Amniotic epithelial cell (primary cell): ENCODE measurements around the gene SPATA21.
A peak's percentile ranks its signal among the peaks of the same experiment; 100 is the strongest.

Experiments used
- DNase-seq: peaks from one replicate; pipeline ENCODE4 v3.0.0-alpha.2; 2010; ENCODE audit warnings: low read depth

The SPATA21 gene

GRCh38 chr1:16451841-16452528, 14.8 kb upstream of the SPATA21 start:
- no peak for DNase-seq

DNA sequence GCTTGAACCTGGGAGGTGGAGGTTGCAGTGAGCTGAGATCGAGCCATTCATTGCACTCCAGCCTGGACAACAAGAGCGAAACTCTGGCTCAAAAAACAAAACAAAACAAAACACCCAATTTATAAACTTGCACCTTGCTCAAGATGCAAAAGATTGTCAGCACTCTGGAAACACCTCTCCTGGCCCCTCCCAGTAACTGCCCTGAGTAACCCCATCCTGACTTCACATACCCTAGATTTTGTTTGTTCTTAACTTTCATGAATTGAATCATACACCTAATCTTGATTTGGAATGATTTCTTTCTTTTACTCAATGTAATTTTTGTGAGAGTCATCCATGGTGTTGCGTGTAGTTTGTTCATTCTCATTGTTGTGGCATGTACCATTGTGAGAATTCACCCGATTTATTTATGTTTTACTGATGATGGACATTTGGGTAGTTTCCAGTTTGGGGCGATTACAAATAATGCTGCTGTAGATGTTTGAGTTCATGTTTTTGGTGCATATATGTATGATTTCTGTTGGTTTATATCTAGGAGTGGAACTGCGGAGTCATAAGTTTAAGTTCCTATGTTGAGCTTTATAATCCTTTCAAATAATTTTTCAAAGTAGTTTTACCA, 13.7 kb upstream of the SPATA21 start:
- DNase-seq = no peak

DNA sequence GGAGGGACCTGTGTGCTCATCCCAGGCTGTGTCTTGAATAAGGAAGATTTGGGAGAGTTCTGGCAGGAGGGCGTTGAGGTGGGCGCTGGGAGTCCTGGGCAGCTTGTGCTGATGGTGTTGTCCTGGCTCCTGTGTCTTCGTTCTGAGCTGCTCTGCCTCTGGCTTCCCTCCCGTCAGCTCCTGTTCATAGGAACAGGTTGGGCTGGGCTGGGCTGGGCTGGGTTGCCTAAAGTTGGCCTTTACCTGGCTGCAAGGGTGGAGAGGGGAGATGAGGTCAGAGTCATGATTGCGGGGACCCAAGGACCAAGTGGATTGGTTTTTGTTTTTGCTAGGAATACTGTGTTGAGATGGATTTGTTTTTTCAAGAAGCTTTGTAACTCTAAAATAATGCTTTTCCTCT, 12.4 kb upstream of the SPATA21 start:
- DNase-seq = no peak

DNA sequence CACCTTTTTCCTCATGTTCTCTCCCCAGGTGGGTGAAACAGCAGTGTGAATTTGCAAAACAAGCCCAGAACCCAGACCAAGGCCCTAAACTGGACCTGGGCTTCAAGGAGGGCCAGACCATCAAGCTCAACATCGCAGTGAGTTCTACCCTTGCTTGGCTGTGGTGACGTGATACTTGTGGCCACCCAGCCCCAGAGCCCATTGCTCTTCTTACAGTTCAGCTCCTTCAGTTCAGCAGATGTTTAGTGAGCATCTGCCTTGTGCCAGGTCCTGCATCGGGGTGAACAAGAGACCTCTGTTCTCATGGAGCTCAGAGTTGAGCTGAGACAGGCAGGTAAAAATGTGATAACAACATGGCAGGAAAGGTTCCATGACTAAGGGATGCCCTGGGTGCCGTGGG, 11.8 kb upstream of the SPATA21 start:
- no peak for DNase-seq

DNA sequence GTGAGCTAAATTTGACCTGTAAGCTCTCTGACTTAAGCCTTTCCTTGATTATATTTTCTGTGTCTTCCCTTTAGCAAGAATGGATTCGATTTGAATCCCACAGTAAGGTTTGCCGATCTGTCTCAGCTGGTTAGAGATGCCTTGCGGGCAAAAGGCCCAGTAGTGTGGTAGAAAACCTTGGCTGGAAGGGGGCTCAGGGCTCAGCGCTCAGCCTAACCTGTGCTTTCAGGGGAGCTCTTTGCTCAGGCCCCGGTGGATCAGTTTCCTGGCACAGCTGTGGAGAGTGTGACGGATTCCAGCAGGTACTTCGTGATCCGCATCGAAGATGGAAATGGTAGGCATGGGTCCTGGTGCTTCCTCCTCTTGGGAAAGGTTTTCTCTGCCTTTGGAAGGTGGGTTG, 10.4 kb upstream of the SPATA21 start:
- no peak for DNase-seq

DNA sequence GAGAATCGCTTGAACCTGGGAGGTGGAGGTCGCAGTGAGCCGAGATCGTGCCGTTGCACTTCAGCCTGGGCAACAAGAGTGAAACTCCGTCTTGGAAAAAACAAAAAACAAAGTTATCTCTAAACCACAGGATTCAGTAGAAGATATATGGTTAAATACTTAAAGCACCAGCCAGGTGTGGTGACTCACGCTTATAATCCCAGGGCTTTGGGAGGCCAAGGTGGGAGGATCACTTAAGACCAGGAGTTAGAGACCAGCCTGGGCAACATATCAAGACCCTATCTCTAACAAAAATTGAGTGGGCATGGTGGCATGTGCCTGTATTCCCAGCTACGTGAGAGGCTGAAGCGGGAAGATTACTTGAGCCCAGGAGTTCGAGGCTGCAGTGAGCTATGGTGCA, 8.9 kb upstream of the SPATA21 start:
- DNase-seq = peak; percentile 48

DNA sequence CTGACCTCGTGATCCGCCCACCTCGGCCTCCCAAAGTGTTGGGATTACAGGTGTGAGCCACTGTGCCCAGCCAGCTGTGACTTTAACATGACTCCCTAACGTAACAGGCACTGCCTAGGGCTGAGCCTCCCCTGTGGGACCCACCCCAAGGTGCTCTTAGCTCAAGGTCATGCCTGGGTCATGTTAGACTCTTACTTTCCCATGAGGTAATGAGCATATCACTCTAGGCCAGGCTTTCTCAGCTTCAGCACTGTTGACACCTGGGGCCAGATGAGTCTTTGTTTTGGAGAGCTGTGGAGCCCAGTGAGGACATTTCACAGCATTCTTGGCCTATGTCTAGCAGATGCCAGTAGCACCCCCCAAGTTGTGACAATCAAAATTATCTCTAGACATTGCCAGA, 7.8 kb upstream of the SPATA21 start:
- DNase-seq = no peak

DNA sequence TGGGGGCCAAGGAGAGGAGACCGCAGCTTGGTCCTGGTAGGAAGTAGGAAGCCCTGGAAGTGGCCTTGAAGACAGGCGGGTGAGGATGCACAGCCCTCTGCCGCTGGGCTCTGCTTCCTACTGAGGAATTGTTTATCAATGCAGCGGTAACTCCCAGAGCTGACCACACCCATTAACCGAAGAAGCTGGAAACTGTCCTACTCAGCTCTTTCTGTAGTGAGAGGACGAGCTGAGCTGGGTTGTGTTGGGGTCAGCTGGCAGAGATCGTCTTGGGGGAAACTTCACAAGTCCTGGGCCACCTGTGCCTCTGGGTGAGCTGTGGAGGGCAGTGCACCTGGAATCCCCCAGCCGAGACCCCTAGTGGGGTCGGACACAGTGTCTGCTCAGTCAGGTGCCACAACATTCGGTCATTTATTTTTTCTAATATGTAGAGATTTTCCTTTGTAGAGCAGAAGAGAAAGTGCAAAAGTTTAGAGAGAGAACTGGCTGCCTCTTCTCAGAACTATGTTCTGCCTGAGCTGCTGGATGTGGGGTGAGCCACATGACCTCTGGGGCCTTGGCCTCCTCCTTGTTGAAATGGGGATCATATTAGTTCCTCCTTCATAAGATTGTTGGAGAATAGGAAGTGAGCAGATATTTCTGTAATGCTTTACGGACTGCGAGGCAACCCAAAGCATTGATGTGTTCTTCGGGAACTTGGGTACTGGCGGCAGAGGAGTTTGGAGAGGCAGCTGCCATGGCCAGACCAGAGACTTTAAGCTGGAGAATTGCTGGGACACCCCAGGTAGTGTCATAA, 6.9 kb upstream of the SPATA21 start:
- DNase-seq = no peak

DNA sequence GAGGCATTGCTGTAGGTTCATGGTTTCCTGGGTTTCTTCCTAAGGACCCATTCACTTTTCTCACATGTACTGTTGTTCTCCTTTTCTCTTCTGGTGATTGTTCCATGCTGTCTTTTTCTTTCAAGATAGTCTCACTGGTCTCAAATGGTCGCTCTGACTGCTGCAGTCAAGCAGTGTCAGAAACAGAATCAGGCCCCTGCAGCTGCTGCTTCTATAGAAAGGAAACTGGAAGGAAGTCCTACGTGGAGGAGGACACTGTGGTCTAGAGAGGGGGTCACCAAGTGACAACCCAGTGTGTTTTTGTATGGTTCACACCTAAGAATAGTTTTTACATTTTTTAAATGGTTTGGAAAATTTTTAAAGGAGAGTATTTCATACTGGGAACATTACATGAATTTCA, 5.7 kb upstream of the SPATA21 start:
- DNase-seq = no peak

GRCh38 chr1:16442265-16442664, 5.0 kb upstream of the SPATA21 start:
- no peak for DNase-seq

GRCh38 chr1:16441282-16441665, 4.0 kb upstream of the SPATA21 start:
- no peak for DNase-seq

GRCh38 chr1:16440470-16441281, 3.5 kb upstream of the SPATA21 start, which contains the start of gene NECAP2:
NECAP2 (plus strand) TSS chr1:16440724; CDS start chr1:16440762, 38 bp downstream.
- peak; percentile 88 for DNase-seq

DNA sequence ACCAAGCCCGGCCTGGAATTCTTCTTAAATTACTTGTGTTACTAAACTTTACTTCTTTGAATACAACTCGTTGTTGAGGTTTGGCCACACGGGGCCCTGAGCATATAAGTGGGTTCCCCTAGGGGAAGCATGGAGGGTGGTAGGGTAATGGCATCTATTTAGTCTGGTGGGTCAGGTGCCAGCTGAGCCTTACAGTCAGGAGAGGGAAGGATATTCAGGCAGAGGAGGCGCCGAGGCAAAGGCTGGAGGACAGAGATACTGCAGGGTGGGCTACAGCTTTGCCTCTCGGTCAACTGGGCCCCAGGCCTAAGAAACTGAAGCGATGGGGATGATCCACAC, 2.9 kb upstream of the SPATA21 start:
- no peak for DNase-seq

GRCh38 chr1:16438924-16439323, 1.7 kb upstream of the SPATA21 start:
- no peak for DNase-seq

- no peak for DNase-seq
Observed at GRCh38 chr1:16438516-16438915, 1.3 kb upstream of the SPATA21 start.

DNA sequence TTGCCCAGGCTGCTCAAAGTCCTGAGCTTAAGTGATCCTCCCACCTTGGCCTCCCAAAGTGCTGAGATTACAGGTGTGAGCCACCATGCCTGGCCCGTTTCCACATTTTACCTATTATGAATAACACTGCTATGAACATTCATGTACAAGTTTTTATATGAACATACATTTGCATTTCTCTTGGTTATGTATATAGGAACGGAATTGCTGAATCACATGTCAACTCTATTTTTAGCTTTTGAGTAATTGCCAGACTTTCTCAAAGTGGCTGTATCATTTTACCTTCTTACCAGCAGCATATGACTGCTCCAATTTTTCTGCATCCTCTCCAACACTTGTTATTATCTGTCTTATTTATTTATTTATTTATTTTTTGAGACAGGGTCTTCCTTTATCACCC, 2.7 kb downstream of the SPATA21 start:
- DNase-seq = no peak

DNA sequence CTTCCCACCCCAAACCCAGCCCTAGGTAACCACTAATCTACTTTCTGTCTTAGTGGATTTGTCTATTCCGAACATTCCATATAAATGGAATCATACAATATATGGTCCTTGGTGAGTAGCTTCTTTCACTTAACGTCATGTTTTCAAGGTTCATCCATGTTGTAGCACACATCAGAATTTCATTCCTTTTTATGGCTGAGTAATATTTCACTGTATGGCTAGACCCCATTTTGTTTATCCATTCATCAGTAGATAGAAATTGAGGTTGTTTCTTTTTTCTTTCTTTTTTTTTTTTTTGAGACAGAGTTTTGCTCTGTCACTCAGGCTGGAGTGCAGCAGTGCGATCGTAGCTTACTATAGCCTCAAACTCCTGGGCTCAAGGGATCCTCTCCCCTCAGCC, 3.2 kb downstream of the SPATA21 start:
- DNase-seq = no peak

- DNase-seq = no peak
Observed at GRCh38 chr1:16433030-16433429, 4.2 kb downstream of the SPATA21 start.

GRCh38 chr1:16430606-16431005, 6.6 kb downstream of the SPATA21 start:
- peak; percentile 21 for DNase-seq

GRCh38 chr1:16425125-16426025, 11.8 kb downstream of the SPATA21 start:
- no peak for DNase-seq

DNA sequence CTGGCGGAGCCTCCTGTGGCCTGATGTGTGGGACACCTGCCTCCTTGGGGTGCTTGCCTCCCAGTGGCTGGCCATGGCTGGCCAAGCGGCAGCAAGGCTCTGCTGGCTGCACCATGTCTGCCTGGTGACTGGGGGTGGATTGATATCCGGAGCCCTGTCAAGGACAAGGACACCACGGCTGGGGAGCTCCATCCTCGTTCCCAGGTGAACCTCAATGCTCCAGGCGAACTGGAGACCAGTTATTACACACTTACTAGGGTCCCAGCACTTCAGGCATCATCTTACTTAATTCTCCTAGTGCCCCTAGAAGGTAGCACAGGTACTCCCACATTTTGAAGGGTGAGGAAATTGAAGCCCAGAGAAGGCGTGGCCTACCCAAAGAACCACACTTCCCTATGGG, 15.2 kb downstream of the SPATA21 start:
- DNase-seq = no peak
